TTC549 (cell line): ENCODE results near the gene SLC35C1.
"Not testable (repeated sequence)": the region's sequence is repeated elsewhere in the genome, so short reads cannot be mapped to it uniquely, and the experiment has no call there.

Experiments used
- FAIRE-seq: peaks from 2 replicates; lab custom pipeline; 2012; peaks lifted over from hg19 to GRCh38; lab: Jason Lieb, UNC

SLC35C1 gene

GRCh38 chr11:45788887-45789286, 16.1 kb upstream of the SLC35C1 start:
- FAIRE-seq = no peak

GRCh38 chr11:45791524-45791923, 13.4 kb upstream of the SLC35C1 start:
- no peak for FAIRE-seq

- FAIRE-seq = no peak
Observed at GRCh38 chr11:45794169-45794568, 10.8 kb upstream of the SLC35C1 start.

GRCh38 chr11:45795379-45795778, 9.6 kb upstream of the SLC35C1 start:
- FAIRE-seq = no peak

GRCh38 chr11:45796461-45796861, 8.5 kb upstream of the SLC35C1 start:
- FAIRE-seq = no peak

- FAIRE-seq = no peak
Observed at GRCh38 chr11:45798793-45799441, 6.0 kb upstream of the SLC35C1 start.

GRCh38 chr11:45799562-45799961, 5.4 kb upstream of the SLC35C1 start:
- FAIRE-seq = no peak

- no peak for FAIRE-seq
Observed at GRCh38 chr11:45800261-45800660, 4.7 kb upstream of the SLC35C1 start.

- FAIRE-seq = no peak
Observed at GRCh38 chr11:45801723-45802315, 3.1 kb upstream of the SLC35C1 start.

- no peak for FAIRE-seq
Observed at GRCh38 chr11:45802531-45803317, 2.2 kb upstream of the SLC35C1 start.

GRCh38 chr11:45803971-45804760, 783 bp upstream of the SLC35C1 start:
- no peak for FAIRE-seq

GRCh38 chr11:45805305-45806071, 539 bp downstream of the SLC35C1 start:
- no peak for FAIRE-seq

- FAIRE-seq = no peak
Observed at GRCh38 chr11:45806072-45806933, 1.4 kb downstream of the SLC35C1 start.

GRCh38 chr11:45806937-45807791, 2.2 kb downstream of the SLC35C1 start:
- FAIRE-seq = no peak

- FAIRE-seq = no peak
Observed at GRCh38 chr11:45807792-45808238, 2.9 kb downstream of the SLC35C1 start.

- FAIRE-seq = not testable (repeated sequence)
Observed at GRCh38 chr11:45808427-45808826, 3.5 kb downstream of the SLC35C1 start.

- FAIRE-seq = no peak
Observed at GRCh38 chr11:45809456-45810395, 4.8 kb downstream of the SLC35C1 start.

GRCh38 chr11:45810431-45811108, 5.6 kb downstream of the SLC35C1 start:
- FAIRE-seq = no peak
